ENCODE data around the gene FAM170B. TPM values are rescaled to one million over a fixed set of nuclear protein-coding genes. Genes with fewer than 3 reads are reported as not detected.
A peak's percentile ranks its signal among the peaks of the same experiment; 100 is the strongest.

FAM170B gene
- total RNA-seq, 1 donor from 2014 or later: not detected

GRCh38 chr10:49151025-49151445 lies 17.2 kb upstream of the FAM170B start:
- DNase-seq: no peak

DNA sequence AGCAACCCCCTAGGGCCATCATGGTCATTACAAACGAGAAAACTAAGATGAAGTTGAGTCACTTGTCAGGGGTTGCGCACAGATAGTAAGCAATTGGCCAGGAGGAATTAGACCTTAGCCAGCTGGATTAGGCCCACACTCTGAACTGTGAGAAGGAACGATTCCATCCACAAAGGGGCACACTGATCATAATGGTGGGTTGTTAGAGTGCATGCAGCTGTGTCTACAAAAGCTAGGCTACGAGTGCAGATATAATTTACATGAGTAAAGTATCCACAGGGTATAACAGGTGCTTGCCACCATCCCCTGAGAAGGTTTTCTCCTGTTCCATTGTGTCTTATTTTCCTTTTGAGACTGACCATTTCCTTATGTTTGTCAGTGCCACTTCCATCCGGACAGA lies 16.6 kb upstream of the FAM170B start:
- no peak for DNase-seq

- no peak for DNase-seq
Observed at GRCh38 chr10:49149881-49150280, 16.1 kb upstream of the FAM170B start.

GRCh38 chr10:49144058-49144720 lies 10.4 kb upstream of the FAM170B start:
- no peak for DNase-seq

DNA sequence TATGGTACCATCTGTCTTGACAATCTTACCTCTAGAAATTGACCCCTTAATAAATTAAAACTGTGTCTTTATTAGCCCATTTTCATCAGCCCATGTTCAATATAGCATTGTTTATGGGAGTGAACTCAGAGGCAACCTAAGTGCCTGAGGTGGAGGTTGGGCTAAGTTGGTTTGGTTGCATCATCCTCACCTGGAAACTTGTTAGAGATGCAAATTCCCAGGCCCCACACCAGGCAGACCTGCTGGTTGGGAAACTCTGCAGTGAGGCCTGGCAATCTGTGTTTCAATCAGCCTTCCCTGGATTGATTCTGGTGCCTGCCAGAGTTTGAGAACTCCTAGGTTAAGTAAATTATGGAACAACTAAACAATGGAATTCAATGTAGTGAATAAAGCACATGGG lies 9.4 kb upstream of the FAM170B start:
- no peak for DNase-seq

DNA sequence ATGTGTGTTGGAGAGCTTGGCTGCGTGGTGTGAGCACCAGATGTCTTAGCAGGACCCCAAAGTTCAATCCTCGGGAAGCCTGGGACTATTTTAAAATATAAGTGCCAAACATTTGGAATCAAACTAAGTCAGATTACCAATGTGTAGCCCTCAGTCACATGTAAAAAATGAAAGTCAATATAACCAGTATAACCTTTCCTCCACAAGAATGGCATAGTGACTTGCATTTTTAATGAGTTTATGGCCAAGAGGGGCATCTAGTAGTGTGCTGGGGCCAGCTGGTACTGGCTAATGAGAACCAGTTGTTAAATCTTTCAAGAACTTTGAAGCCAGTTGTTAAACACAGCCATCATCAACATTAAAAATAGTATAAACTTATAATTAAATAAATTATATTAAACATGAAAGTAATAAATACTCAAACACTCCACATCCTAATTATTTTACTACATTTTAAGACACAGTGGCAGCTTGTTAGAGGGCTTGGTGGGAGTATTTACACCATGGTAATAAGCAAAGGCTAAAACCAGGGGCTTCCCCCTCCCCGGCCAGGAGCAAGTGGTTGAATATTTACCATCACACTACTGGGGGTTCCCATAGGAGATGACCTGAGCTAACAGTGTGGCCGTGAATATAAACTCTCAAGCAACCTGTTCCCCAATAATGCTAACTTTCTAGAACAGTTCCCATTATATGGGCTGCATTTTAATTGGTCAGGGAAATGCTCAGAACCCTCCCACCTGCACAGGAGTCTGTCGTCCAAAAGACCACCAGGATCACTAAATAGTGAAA lies 7.9 kb upstream of the FAM170B start:
- DNase-seq: no peak

DNA sequence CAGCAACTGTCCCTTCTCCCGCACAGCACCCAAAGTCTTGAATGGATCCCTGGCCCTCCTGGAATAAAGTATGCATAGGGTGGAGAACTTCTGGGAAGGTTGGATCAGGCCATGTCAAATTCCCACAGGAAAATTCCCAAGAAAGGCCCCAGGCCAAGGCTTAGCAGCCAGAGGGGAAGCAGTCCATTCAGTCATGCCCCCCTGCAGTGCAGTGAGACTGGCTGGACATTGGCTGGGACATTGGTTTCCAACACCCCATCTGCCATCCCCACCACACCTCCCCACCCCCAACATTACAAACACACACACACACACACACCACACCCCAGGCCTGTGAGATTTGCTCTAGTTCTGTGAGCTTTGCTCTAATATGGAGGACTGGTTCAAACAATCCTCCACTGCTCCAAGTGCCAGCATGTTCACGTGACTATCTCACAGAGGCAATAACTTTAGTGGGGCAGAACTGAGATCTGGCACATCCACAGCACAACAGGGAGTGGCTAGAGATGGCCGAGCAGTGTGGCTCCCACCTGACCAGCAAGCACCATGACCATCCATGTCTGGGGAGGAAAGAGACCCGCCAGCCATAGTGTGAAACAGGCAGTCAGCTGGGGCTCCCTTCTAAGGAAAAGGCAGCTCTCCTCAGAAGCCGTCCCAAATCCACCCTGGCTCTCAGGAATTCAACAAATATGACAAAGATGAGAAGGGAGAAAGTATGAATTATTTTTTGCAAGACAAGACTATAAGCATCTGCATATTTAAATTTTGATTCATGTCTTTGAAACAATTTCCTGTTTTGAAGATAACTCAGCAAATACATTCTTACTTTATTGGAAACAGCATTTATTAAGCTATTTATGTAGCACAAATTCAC lies 6.7 kb upstream of the FAM170B start:
- DNase-seq: no peak

GRCh38 chr10:49139846-49140195 lies 6.0 kb upstream of the FAM170B start:
- peak; percentile 21 for DNase-seq

DNA sequence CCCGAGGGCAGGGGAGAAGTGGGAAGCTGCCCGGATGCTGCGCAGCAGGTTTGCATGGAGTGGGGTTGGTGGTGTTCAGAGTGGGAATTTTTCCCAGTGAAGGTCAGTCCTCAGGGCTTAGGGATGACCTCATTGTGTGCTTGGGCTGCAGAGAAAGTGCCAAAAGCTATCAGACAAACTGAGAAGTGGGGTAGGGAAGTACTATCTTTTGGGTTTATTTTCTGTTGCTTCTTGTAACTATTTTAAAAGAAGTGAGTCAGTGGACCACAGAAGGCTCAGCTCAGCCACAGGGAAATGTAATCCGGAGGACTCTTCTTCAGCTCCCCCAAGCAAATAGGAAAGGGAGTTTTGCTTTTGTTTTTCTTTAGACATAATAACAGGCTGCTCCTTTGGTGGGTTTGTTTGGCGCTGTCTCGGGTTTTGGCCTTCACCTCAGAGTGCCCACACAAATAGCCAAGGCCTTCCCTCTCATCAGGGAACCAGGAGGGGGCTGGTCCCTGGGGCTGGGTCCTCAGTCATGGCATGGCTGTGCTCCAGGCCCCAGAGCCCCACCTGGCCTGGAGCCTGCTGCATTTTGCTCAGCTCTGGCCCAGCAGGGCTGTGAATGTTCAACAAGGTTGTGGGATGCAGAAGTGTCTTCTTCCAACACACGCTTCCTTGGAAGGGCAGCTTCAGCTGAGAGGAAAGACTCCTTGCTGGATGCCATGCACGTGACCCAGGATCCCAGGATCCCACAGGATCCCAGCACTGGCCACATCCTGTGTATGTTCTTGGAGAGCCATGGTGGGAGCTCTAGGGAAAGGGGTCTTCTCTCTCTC lies 5.4 kb upstream of the FAM170B start:
- no peak for DNase-seq

GRCh38 chr10:49138361-49138891 lies 4.6 kb upstream of the FAM170B start:
- no peak for DNase-seq

DNA sequence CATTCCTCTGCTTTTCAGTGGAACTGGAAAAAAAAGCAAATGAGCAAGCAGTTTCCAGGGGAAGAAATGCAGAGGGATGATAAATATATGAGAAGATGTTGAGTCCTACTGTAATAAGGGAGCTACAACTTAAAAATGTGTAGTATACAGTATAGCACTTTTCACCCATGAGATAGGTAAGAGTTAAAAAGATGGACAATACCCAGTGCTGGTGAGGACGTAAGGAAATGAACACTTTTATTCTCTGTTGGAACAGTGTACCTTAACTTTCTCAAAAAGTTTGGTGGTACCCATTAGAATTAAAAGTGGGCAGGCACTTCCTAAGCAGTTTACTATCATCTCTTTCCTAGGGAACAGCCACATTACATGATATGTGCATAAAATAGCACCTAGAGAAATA lies 2.7 kb upstream of the FAM170B start:
- no peak for DNase-seq

- DNase-seq: peak; percentile 66
Observed at GRCh38 chr10:49135575-49136313, 1.9 kb upstream of the FAM170B start.

DNA sequence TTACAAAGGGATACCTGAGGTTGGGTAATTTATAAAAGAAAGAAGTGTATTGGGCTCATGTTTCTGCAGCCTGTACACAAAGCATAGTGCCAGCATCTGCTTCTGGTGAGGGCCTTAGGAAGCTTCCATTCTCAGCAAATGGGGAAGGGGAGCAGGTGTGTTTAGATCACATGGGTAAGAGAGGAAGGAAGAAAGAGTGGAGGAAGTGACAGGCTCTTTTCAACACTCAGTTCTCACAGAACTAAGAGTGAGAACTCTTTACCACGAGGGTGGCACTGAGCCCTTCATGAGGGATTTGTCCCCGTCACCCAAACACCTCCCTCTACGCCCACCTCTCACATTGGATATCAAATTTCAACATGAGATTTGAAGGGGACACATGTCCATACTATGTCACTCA lies 506 bp upstream of the FAM170B start:
- DNase-seq: no peak

DNA sequence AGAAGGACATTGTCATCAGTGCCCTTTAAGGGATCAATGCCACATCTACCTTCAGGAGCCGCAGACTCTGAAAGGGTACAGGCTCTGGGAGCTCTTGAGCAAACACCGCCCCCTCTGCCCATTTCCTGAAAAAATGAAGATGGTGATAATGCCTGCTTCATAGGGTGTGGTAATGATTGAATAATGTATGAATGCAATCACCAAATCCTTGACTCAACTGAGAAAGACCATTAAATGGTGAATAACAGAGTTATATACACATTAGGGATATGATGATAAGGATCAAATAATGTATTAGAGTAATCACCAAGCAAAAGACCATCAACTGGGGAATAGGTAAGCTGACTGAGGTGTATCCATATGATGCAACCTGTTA lies 1.5 kb downstream of the FAM170B start:
- no peak for DNase-seq

DNA sequence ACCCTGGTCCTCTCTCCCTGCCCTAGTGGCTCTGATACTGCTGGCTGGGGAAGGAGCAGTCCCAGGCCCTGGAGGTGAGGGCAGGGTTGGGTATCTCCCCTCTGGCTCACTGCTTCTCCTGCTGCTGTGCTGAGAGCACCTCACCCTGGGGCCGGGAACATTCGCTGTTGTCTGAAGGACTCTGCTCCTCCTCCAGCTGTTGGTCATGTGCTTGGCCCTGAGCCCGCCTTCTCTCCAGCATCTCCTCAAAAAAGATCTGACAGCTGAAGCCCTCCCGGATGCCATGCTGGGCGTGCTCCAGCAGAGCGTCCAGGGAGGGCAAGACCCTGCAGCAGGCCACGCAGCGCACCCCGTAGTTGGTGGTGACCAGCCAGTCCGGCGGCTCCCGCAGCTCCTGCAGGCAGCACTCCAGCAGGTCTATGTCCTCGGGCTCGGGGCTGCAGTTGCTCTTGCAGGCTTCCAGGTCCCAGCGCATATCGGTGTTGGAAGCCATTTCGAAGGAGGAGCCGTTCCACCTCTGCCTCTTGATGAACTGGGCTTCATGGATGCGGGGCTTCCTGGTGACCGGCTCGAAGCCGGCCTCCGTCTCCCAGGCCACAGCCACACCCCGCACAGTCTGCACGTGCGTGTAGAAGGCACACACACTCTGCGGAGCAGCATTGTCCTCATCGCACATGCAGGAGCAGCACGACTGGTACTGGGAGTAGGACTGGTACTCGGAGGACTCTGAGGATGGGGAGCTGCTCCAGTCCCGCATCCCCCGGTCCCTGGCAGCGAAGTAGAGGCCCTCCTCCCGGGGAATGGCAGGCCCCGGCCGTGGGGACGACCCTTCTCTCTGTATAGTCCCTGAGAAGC lies 2.1 kb downstream of the FAM170B start:
- DNase-seq: no peak

GRCh38 chr10:49129376-49129775 lies 4.4 kb downstream of the FAM170B start:
- DNase-seq: no peak

DNA sequence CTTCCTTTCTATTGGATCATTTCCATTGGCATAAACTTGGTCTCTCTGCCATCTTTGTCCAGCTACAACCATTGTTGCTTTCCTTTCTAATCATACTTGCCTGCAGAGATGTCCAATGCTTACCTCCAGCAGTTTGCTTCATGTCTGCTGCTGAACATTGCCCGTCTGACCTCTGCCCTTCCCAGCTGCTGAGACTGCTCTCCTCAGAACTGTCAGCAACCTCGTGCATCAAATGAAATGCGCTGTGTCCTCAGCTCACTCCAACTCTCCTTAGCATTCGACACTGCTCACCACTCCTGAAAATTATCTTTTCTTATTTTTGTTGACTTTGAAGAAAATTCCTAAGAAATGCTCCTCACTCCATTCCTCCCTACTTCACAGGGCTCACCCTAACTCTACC lies 5.0 kb downstream of the FAM170B start:
- no peak for DNase-seq

DNA sequence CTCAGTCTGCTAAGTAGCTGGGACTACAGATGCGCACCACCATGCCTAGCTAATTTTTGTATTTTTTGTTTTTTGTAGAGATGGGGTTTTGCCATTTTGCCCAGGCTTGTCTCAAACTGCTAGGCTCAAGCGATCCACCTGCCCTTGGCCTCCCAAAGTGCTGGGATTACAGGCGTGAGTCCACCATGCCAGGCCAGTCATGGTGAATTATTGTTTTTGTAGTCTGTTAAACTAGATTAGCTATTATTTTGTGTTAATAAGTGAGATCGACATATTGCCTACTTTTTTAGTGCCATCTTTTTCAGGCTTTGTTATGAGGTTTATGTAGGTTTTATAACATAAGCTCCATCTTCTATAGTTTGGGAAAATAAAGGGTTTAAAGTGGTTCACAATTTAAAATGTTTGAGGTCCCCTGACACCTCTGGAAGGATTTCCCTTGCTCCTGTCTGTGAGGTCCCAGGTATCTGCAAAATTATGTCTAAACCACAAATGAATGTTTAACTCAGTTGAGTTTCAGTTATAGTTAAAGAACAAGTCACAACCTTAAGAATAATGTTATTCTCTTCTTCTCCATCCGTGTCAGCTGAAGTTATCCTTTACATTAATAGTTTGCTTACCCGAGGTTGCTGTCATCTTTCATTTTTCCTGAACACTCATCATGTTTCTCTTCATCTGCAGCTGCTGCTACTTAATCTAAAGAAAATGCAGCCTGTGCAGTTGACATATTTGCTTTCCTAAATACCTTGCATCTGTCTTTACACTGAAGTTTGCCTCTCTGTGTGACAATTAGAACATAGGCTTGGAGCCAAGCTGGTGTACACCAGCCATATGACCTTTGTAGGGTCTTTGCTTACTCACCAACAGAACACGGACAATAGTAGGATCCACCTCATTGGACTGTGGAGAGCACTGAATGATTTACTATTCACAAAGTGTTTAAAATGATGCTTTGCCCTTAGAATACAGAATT lies 9.6 kb downstream of the FAM170B start:
- no peak for DNase-seq

GRCh38 chr10:49120911-49121310 lies 12.9 kb downstream of the FAM170B start:
- no peak for DNase-seq

All from dermis blood vessel endothelial cell (primary cell).